MM.1S (cell line): Measurements from ENCODE around the gene PTPRN2.

ENCODE experiments used
- EZH2 ChIP-seq: fragments of 300-600 bp; sonication (generic); optimal IDR thresholded peaks from 2 replicates; pipeline ENCODE3; 2017; ENCODE audit warnings: low read depth, mild to moderate bottlenecking, antibody characterized with exemption, low read length, mixed read lengths
- EZH2phosphoT487 ChIP-seq: fragments of 300-600 bp; sonication (generic); IDR thresholded peaks from 2 replicates; pipeline ENCODE4 v1.6.1; 2018; ENCODE audit warnings: antibody characterized with exemption, low read length
- TF ChIP-seq, protein P1 (sequence below): fragments of 300-600 bp; sonication (generic); IDR thresholded peaks from 2 replicates; pipeline ENCODE4 v1.5.1; 2016; ENCODE audit warnings: antibody characterized with exemption, low read length, mixed read lengths

DNA sequence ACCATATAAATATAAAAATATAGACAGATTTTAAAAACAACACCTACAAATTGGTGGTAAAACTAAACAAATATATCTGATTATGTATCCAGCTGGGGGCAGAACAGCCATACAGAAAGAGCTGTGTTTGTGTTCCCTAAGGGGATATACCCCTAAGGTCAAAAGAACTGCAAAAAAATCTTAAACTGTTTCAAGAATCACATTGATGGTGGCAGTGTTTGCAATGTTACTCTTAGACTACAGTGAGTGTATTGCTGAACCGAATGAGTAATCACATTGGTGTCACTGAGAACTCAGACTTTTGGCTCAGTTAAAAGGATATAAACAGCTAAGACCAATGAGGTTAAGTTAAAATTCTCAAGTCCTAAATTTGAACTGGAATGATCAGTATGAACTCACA is 27.1 kb upstream of the PTPRN2 start:
- TF ChIP-seq, protein P1, sequence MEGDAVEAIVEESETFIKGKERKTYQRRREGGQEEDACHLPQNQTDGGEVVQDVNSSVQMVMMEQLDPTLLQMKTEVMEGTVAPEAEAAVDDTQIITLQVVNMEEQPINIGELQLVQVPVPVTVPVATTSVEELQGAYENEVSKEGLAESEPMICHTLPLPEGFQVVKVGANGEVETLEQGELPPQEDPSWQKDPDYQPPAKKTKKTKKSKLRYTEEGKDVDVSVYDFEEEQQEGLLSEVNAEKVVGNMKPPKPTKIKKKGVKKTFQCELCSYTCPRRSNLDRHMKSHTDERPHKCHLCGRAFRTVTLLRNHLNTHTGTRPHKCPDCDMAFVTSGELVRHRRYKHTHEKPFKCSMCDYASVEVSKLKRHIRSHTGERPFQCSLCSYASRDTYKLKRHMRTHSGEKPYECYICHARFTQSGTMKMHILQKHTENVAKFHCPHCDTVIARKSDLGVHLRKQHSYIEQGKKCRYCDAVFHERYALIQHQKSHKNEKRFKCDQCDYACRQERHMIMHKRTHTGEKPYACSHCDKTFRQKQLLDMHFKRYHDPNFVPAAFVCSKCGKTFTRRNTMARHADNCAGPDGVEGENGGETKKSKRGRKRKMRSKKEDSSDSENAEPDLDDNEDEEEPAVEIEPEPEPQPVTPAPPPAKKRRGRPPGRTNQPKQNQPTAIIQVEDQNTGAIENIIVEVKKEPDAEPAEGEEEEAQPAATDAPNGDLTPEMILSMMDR = no peak
- TF ChIP-seq EZH2 (no peak), EZH2phosphoT487 (no peak)
